Fibroblast of lung (primary cell): ENCODE data around the gene TSPAN11.

Experiments used
- CTCF ChIP-seq, 2 donors: IDR thresholded peaks in 1 of 2; conservative IDR thresholded peaks in 1 of 2; 1 replicate in 1 of 2; 2 replicates in 1 of 2; pipeline ENCODE4 v1.5.1; 2011 to 2012; ENCODE audit warnings: low read length in 2 of 2, control low read depth in 1 of 2, inconsistent platforms in 1 of 2, low read depth in 1 of 2, mild to moderate bottlenecking in 1 of 2
- EZH2 ChIP-seq: IDR thresholded peaks from 2 replicates; pipeline ENCODE4 v1.5.1; 2012; ENCODE audit warnings: low read length, control low read depth, mild to moderate bottlenecking; ENCODE audit errors: missing control alignments

- no peak for TF ChIP-seq CTCF (conservative IDR thresholded peaks at IDR 0.05 in 1 of 2, IDR thresholded peaks at IDR 0.05 in 1 of 2; ENCODE audit: low read depth in 1 of 2, low read length in 2 of 2)
- no peak for TF ChIP-seq EZH2
These were observed 76.5 kb downstream of the TSPAN11 start for GRCh38 chr12:31002999-31003398.
